ENCODE results near the gene CCBE1.

DNA sequence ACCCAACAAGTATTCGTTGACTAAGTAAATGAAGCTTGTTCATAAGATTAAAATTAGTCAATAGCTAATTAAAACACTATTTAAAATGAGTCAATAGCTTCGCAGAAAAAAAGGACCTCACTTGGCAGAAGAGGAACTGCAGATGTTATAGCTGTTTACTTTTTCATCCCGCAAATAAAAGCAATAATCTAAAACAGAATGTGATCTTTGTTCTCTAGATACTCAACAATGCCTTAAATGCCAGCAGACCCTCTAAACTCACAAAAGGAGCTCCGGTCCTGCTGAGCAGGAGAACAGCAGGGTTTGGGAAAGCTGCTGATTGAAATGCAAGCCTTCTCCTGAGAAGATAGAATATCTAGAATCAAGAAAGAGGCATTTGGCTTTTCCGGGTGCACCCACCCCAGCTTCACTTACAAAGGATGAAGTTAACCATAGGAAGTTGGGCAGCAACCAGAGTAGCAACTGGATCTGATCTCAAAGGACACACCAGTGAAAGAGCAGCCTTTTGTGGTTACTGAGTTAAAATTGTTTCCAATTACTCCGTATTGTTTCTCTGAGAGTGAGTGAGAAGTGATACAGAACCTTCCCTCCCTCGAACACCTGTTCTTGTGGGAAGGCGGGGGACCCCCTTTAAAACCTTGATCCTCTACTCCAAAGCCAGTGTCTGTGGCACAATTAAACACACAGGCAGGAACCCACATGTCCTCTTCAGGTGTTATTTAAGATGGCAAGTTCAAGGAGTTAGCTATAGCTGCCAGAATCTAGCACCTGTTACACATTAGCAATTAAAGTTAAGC is 6.8 kb downstream of the CCBE1 start:
- TF ChIP-seq CTCF (IDR thresholded peaks at IDR 0.05; ENCODE audit: insufficient read depth, low read length, poor library complexity, severe bottlenecking) = no peak
- TF ChIP-seq EZH2phosphoT487 (conservative IDR thresholded peaks at IDR 0.05; ENCODE audit: low read length) = no peak

All from SU-DHL-6 (cell line).